ENCODE data around the gene HSPA4.

- TF ChIP-seq, protein P1, sequence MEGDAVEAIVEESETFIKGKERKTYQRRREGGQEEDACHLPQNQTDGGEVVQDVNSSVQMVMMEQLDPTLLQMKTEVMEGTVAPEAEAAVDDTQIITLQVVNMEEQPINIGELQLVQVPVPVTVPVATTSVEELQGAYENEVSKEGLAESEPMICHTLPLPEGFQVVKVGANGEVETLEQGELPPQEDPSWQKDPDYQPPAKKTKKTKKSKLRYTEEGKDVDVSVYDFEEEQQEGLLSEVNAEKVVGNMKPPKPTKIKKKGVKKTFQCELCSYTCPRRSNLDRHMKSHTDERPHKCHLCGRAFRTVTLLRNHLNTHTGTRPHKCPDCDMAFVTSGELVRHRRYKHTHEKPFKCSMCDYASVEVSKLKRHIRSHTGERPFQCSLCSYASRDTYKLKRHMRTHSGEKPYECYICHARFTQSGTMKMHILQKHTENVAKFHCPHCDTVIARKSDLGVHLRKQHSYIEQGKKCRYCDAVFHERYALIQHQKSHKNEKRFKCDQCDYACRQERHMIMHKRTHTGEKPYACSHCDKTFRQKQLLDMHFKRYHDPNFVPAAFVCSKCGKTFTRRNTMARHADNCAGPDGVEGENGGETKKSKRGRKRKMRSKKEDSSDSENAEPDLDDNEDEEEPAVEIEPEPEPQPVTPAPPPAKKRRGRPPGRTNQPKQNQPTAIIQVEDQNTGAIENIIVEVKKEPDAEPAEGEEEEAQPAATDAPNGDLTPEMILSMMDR (IDR thresholded peaks at IDR 0.05; ENCODE audit: extremely low read depth in 1 of 2, insufficient read depth in 1 of 2, low read depth in 1 of 2, low read length in 2 of 2): no peak
- TF ChIP-seq POLR2AphosphoS5 (IDR thresholded peaks at IDR 0.05; ENCODE audit: insufficient read depth, low read depth, low read length) (no peak), MAX (IDR thresholded peaks at IDR 0.05; ENCODE audit: insufficient read depth, insufficient read length) (no peak)
Measured at GRCh38 chr5:133119233-133119711, 67.5 kb downstream of the HSPA4 start.
